ENCODE measurements around the gene PCDH9. TPM values are rescaled to one million over a fixed set of nuclear protein-coding genes. Genes with fewer than 3 reads are reported as not detected.
A peak's percentile ranks its signal among the peaks of the same experiment; 100 is the strongest.

The PCDH9 gene
- total and polyA plus RNA-seq, 2 of the 13 experiments (the other 11 are each of a cell fraction or from before 2014, with no cell fraction given): 0.09 TPM; not detected in 1

- TF ChIP-seq, protein P1, sequence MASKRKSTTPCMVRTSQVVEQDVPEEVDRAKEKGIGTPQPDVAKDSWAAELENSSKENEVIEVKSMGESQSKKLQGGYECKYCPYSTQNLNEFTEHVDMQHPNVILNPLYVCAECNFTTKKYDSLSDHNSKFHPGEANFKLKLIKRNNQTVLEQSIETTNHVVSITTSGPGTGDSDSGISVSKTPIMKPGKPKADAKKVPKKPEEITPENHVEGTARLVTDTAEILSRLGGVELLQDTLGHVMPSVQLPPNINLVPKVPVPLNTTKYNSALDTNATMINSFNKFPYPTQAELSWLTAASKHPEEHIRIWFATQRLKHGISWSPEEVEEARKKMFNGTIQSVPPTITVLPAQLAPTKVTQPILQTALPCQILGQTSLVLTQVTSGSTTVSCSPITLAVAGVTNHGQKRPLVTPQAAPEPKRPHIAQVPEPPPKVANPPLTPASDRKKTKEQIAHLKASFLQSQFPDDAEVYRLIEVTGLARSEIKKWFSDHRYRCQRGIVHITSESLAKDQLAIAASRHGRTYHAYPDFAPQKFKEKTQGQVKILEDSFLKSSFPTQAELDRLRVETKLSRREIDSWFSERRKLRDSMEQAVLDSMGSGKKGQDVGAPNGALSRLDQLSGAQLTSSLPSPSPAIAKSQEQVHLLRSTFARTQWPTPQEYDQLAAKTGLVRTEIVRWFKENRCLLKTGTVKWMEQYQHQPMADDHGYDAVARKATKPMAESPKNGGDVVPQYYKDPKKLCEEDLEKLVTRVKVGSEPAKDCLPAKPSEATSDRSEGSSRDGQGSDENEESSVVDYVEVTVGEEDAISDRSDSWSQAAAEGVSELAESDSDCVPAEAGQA (IDR thresholded peaks at IDR 0.05; ENCODE audit: low read depth): no peak
- TF ChIP-seq, protein P1 (CRISPR knock-in tag; IDR thresholded peaks at IDR 0.05; ENCODE audit: borderline replicate concordance): no peak
- TF ChIP-seq MTF1 (CRISPR knock-in tag; IDR thresholded peaks at IDR 0.05): peak; percentile 53; the same call in 1 of the 2 replicates
- TF ChIP-seq NFIB (CRISPR knock-in tag; IDR thresholded peaks at IDR 0.05; ENCODE audit: borderline replicate concordance): no peak
- TF ChIP-seq, protein P2, sequence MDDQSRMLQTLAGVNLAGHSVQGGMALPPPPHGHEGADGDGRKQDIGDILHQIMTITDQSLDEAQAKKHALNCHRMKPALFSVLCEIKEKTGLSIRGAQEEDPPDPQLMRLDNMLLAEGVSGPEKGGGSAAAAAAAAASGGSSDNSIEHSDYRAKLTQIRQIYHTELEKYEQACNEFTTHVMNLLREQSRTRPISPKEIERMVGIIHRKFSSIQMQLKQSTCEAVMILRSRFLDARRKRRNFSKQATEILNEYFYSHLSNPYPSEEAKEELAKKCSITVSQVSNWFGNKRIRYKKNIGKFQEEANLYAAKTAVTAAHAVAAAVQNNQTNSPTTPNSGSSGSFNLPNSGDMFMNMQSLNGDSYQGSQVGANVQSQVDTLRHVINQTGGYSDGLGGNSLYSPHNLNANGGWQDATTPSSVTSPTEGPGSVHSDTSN (CRISPR knock-in tag; IDR thresholded peaks at IDR 0.05; ENCODE audit: borderline replicate concordance): no peak
- no peak for TF ChIP-seq SNRNP70 (IDR thresholded peaks at IDR 0.05; ENCODE audit: low read depth, low read length)
- TF ChIP-seq ZNF775 (CRISPR knock-in tag; IDR thresholded peaks at IDR 0.05; ENCODE audit: borderline replicate concordance): no peak
- TF ChIP-seq SUZ12 (IDR thresholded peaks at IDR 0.05; ENCODE audit: low read depth, low read length): no peak
- TF ChIP-seq ASH2L (IDR thresholded peaks at IDR 0.05; ENCODE audit: insufficient read length, low read depth, low read length): peak; percentile 34
- no peak for TF ChIP-seq PHB2 (IDR thresholded peaks at IDR 0.05; ENCODE audit: partially characterized antibody)
- peak; percentile 84; the same call in 1 of the 2 replicates for TF ChIP-seq ZNF614 (CRISPR knock-in tag; IDR thresholded peaks at IDR 0.05; ENCODE audit: borderline replicate concordance)
- peak; percentile 84 for TF ChIP-seq POLR2G (IDR thresholded peaks at IDR 0.05; ENCODE audit: low read depth, low read length)
- TF ChIP-seq ZNF800 (CRISPR knock-in tag; IDR thresholded peaks at IDR 0.05): no peak
- TF ChIP-seq GATA4 (IDR thresholded peaks at IDR 0.05; ENCODE audit: borderline replicate concordance, low read depth): no peak
- TF ChIP-seq ZNF558 (CRISPR knock-in tag; IDR thresholded peaks at IDR 0.05; ENCODE audit: borderline replicate concordance): 0 out of 2 replicates have a peak, but pooled peaks have one; percentile 67
- no peak for TF ChIP-seq ZNF33A (CRISPR knock-in tag; IDR thresholded peaks at IDR 0.05; ENCODE audit: borderline replicate concordance)
- TF ChIP-seq NFRKB (IDR thresholded peaks at IDR 0.05): no peak
- TF ChIP-seq ZBTB1 (CRISPR knock-in tag; IDR thresholded peaks at IDR 0.05; ENCODE audit: borderline replicate concordance): no peak
Measured at GRCh38 chr13:67230404-67231288, 510 bp upstream of the PCDH9 start (continued).
